ENCODE results near the gene ALLC.

The ALLC gene

GRCh38 chr2:3642521-3643215, 15.3 kb upstream of the ALLC start:
- TF ChIP-seq, protein P1, sequence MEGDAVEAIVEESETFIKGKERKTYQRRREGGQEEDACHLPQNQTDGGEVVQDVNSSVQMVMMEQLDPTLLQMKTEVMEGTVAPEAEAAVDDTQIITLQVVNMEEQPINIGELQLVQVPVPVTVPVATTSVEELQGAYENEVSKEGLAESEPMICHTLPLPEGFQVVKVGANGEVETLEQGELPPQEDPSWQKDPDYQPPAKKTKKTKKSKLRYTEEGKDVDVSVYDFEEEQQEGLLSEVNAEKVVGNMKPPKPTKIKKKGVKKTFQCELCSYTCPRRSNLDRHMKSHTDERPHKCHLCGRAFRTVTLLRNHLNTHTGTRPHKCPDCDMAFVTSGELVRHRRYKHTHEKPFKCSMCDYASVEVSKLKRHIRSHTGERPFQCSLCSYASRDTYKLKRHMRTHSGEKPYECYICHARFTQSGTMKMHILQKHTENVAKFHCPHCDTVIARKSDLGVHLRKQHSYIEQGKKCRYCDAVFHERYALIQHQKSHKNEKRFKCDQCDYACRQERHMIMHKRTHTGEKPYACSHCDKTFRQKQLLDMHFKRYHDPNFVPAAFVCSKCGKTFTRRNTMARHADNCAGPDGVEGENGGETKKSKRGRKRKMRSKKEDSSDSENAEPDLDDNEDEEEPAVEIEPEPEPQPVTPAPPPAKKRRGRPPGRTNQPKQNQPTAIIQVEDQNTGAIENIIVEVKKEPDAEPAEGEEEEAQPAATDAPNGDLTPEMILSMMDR (IDR thresholded peaks at IDR 0.05; ENCODE audit: low read length, missing control alignments) = no peak
- no peak overlapping the region for H3K4me3 ChIP-seq (replicated peaks; ENCODE audit: low read depth, low read length)
- DNase-seq (ENCODE audit: low read depth) = no peak

DNA sequence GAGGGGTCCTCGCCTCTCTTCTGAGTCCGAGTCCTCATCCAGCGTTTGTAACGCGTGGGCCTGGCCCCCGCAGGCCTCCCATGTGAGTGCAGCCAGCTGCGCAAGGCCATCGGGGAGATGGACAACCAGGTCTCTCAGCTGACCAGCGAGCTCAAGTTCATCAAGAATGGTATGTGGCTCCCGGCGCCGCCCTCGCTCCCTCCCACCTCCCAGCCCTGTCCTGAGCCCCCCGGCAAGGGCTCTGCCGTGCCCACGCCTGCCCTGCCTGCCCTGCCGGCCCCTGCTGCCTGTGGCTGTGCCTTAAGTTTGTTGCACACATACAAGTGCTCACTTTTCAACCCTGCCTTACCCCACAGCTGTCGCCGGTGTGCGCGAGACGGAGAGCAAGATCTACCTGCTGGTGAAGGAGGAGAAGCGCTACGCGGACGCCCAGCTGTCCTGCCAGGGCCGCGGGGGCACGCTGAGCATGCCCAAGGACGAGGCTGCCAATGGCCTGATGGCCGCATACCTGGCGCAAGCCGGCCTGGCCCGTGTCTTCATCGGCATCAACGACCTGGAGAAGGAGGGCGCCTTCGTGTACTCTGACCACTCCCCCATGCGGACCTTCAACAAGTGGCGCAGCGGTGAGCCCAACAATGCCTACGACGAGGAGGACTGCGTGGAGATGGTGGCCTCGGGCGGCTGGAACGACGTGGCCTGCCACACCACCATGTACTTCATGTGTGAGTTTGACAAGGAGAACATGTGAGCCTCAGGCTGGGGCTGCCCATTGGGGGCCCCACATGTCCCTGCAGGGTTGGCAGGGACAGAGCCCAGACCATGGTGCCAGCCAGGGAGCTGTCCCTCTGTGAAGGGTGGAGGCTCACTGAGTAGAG, 14.4 kb upstream of the ALLC start:
- no peak for DNase-seq (ENCODE audit: low read depth)

DNA sequence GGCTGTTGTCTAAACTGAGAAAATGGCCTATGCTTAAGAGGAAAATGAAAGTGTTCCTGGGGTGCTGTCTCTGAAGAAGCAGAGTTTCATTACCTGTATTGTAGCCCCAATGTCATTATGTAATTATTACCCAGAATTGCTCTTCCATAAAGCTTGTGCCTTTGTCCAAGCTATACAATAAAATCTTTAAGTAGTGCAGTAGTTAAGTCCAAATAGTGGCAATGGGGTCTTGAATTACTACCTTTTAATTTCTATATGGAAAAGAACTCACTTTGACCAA, 13.8 kb upstream of the ALLC start:
- TF ChIP-seq, protein P1 (IDR thresholded peaks at IDR 0.05; ENCODE audit: low read length, missing control alignments) = no peak
- DNase-seq (ENCODE audit: low read depth) = no peak

More for the DNA sequence above, 14.4 kb upstream of the ALLC start:
- TF ChIP-seq, protein P1 (IDR thresholded peaks at IDR 0.05; ENCODE audit: low read length, missing control alignments) = no peak
- no peak overlapping the region for H3K4me3 ChIP-seq (replicated peaks; ENCODE audit: low read depth, low read length)

GRCh38 chr2:3644891-3645605, 13.0 kb upstream of the ALLC start:
- no peak for DNase-seq (ENCODE audit: low read depth)
- no peak overlapping the region for H3K4me3 ChIP-seq (replicated peaks; ENCODE audit: low read depth, low read length)
- TF ChIP-seq, protein P1 (IDR thresholded peaks at IDR 0.05; ENCODE audit: low read length, missing control alignments) = no peak

More for the DNA sequence above, 13.8 kb upstream of the ALLC start:
- no peak overlapping the region for H3K4me3 ChIP-seq (replicated peaks; ENCODE audit: low read depth, low read length)

- no peak for DNase-seq (ENCODE audit: low read depth)
- no peak overlapping the region for H3K4me3 ChIP-seq (replicated peaks; ENCODE audit: low read depth, low read length)
- TF ChIP-seq, protein P1 (IDR thresholded peaks at IDR 0.05; ENCODE audit: low read length, missing control alignments) = no peak
Measured at GRCh38 chr2:3645745-3646389, 12.1 kb upstream of the ALLC start.

- TF ChIP-seq, protein P1 (IDR thresholded peaks at IDR 0.05; ENCODE audit: low read length, missing control alignments) = no peak
- no peak overlapping the region for H3K4me3 ChIP-seq (replicated peaks; ENCODE audit: low read depth, low read length)
- DNase-seq (ENCODE audit: low read depth) = no peak
Measured at GRCh38 chr2:3646446-3646845, 11.6 kb upstream of the ALLC start.

All from fibroblast of pulmonary artery (primary cell).